NCI-H1694 (cell line): Measurements from ENCODE around the gene TSHZ1.
"Not testable (repeated sequence)": the region's sequence is repeated elsewhere in the genome, so short reads cannot be mapped to it uniquely, and the experiment has no call there.

ENCODE experiments used
- DNase-seq: peaks from one replicate; lab custom pipeline; 2025; lab: John Stamatoyannopoulos, UW

The TSHZ1 gene

DNA sequence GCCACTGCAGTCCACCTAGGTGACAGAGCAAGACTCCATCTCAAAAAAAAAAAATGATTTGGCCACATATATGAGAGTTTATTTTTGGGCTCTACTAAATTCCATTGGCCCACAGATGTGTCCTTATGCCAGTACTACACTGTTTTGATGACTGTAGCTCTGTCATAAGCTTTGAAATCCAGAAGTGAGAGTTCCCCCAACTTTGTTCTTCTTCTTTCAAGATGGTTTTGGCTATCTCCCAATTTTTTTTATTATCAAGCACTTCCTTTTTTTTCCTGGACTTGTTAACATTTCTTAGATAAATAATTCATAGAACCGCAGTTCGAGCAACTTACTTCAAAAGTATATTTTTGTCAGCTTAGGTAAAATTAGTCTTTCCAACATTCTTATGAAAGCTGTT is 96.9 kb downstream of the TSHZ1 start:
- DNase-seq: no peak

DNA sequence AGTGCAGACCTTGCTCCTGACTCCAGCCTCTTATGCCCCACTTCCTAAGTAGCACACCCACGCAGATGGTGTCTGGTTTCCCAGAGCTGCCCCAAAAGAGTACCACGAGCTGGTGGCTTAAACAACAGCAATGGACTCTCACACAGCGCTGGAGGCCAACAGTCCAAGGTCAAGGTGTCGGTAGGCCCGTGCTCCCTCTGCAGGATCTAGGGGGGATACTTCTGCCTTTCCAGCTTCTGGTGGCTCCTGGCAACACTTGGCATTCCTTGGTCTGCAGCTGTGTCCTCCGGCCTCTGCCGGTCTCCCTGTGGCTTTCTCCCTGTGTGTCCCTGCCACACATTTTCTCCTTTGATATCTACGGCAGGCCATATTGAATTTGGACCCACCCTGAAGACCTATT is 99.0 kb downstream of the TSHZ1 start:
- no peak for DNase-seq

DNA sequence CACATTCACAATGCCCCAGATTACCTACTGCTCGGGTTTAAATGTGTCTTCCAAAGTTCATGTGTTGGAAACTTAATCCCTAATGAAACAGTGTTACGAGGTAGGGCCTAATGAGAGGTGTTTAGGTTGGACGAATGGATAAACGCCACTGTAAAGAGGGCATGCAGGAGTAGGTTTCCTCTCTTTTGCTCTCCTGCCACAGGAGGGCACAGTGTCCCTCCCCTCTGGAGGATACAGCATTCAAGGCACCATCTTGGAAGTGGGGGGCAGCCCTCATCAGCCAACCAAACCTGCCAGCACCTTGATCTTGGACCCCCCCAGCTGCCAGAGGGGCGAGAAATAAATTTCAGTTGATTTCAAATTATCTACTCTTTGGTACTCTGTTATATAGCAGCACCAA is 103.5 kb downstream of the TSHZ1 start:
- no peak for DNase-seq

DNA sequence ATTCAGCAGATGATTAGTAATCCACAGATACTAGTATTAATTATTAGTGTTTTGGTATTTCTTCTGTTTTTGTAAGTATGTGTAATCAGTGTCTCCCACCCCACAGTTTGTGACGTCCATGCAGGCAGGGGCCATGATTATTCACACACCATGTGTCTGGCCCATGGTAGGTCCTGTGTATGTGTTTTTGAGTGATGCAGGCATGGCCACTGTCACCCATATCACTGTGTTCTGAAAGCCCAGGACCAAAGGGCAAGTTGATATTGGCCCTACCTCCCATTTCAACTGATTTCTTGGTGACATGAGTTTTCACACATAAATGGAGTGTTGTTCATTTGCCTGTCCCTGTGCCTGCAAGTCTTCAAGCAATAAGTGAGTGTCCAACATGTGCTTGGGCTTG is 104.0 kb downstream of the TSHZ1 start:
- no peak for DNase-seq

DNA sequence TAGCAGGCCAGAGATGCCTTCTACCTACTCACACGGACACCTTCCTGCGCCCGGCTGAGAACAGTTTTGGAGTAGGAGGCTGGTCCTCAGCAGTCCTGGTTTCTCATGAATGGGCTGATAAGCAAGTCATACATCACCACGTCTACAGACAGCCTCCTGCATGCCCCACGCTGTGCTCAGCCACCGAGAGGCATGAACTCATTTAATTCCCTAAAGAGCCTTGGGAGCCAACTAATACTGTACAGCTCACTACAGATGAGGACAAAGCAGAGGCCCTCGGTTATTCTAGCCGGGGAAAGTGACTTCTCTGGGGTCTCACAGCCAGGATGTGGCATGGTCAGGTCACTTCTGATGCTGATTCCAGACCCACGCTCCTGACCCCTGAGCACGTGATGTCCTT is 105.6 kb downstream of the TSHZ1 start:
- no peak for DNase-seq

DNA sequence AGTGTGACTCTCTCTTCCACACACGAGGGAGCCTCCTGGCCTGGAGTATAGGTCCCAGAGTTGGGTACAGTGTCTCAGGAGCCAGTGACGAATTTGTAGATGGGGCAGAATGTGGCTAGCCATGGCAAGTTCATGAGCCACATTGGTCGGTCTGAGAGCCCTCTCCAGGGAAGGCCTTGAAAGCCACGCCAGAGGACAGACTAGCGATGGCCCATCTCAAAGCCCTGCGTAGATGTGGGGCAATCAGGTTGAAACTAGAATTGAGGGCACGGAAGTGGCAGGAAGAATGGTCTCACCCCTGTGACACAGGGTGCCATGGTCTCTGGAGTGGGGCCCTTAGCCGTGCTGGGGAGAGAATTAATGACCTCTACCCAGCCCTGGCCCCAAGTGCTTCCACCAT is 106.2 kb downstream of the TSHZ1 start:
- no peak for DNase-seq

DNA sequence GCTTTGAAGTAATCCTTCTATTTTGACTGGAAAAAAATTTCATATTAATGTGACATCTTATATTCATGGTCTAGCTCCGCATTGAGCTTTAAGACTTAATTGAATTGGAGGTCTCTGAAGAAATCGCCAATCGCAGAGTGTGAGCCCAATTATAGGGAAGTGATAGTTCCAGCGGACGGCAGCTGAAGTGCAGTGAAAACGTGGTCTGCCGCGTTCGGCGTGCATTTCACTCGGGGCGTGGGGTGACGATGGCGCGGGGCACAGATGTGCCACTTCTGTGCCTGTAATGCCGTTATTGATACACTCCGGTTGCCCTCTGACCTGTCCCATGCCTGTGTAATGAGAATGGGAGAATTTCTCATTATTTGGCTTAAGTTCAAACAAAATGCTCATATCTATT is 106.7 kb downstream of the TSHZ1 start:
- DNase-seq: no peak

DNA sequence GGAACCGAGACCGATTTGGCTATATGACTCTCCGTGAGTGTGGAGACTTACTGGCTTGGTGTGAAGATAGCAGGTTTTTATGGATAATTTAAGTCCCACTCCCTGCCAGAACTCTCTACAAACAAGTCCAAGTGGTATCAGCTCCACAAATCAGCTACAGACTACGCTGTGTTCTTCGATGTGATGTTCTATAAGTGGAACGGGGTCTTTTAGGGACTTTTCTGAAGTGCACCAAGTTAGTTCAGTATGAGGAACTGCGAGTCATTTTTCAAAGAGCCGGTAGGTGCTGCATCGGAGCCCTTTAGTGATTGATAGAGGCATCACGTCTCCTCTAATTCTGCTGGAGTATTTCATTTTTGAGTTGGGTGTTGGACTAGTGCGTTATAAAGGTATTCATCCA is 107.1 kb downstream of the TSHZ1 start:
- DNase-seq: no peak

DNA sequence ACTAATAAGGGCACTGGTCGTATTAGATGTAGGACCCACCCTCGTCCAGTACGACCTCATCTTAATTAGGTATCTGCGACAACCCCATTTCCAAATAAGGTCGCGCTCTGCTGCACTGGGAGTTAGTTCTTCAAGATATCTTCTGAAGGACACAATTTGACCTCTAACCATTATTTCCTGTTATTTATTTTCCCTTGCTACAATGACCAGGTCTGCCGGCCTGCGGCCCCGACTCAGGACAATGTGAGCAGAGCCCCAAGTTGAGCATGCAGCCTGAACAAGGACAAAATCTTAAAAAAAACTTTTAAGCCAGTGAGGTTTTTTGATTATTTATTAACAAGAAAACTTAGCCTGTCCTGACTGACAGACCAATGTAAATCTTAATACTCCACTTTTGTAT is 109.3 kb downstream of the TSHZ1 start:
- DNase-seq: no peak

DNA sequence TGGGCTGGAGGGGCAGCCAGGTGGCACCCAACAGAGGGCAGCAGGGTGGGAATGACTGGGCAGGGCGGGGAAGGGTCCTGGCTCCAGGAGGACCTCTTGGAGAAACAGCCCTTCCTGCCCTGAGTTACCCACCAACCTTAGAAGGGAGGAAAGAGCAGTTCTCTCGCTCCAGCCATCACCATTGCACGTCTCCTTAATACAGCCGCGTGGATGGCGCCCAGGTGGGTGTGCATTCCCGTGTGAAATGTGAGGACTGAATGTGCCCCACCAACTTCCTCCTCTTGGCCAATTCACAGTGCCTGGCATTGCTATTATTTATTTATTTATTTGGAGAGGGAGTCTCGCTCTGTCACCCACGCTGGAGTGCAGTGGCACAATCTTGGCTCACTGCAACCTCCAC is 109.9 kb downstream of the TSHZ1 start:
- no peak for DNase-seq

DNA sequence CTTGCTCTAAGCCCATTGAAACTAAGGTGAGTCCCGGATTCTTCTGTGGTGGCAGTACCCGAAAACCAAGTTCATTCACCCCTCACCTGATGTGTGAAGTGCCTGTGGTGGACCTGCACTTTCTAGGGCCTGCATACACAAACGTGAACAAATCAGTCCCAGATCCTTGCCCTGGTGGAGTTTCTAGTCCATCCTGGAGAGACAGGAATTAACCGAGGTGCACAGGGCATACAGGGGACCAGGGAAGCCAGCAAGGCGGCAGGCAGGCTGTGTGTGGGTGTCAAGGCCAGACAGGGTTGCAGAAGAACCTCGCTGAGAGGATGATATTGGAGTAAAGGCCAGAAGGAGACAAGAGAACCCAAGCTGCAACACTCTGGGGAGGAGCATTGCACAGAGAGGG is 110.8 kb downstream of the TSHZ1 start:
- no peak for DNase-seq

DNA sequence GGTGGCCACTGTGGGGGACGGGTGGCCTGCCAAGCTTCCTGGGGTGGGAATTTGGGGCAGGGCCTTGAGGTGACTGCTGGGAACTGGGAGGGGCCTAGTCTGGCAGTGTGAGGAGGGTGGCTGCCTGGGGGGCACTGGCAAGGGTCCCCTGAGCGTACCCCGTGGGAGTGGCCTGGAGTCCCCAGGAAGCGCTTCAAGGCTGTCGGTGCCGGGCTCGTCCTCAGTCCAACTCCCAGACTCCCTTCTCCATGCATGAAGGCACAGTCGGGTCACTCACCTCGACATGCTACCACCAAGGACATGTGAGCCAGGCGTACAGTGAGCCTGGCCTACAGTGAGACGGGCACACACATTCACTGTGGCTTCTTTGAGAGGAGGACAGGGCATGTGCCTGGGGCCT is 111.6 kb downstream of the TSHZ1 start:
- DNase-seq: no peak

DNA sequence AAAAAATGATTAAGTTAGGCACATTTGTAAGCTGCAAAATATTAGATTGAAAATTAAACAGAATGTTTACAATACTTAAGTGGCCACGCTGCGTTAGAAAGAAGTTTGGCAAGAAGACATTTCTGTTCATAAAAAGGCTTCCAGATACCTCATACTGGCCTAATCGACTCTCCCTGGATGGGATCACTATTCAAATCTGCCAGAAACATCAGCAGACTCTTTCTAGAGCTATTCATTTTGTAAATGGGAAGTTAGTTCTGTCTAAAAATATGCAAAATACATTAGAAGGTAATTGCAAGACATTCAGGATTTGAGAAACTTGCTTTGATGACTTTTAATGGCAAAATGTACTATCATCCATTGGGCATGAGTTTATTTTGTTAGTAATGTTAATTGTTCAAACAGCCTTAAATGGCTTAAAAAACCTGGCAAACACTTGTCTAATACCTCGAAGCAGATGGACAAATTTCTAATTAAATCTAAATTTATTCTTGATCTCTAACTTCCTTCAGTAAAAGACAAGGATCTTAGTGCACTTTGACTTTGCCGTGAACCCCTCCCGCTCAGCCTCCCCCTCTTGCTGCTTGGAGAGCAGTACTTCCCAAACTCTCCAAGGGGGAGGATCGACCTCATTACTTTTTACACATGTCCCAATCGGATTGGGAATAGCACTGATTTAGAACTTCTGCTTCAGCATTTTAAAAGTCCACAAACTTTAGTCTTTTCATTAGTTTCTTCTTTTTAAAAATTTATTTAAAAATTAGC is 113.4 kb downstream of the TSHZ1 start:
- no peak for DNase-seq

DNA sequence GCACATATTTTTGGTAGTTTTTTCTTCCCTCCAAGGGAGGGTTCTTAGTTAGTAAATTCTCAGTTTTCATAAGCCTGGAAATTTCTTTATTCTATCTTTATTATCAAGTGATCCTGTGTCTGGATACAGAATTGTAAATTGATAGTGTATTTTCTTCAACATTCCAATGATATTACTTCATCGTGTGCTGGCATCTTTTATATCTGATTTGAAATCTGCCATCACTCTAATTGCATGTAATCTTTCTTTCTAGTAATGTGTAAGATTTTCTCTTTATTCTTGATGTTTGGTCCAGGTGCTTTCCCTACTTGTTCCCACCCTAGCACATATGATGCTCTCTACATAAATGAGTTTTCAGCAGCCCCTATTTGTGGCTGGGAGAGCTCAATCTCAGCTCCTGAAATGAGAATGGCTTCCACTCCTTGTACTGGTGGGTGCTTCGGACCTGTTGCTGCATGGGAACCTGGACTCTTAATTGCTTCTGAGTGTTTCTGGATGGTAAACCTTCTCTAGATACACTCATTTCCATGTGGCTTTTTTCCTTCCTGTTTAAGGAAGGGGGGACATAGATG is 114.2 kb downstream of the TSHZ1 start:
- DNase-seq: no peak

DNA sequence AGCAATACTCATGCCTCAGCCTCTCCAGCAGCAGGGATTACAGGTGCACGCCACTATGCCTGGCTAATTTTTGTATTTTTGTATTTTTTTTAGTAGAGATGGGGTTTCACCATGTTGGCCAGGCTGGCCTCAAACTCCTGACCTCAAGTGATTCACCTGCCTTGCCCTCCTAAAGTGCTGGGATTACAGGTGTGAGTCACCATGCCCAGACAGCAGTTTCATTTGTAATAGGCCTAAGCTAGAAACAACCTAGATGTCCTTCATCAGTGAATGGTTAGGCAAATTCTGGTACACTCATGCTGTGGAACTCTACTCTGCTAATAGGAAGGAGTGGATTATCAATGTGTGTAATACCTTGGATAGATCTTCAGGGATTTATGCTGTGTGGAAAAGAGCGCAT is 119.2 kb downstream of the TSHZ1 start:
- not testable (repeated sequence) for DNase-seq

DNA sequence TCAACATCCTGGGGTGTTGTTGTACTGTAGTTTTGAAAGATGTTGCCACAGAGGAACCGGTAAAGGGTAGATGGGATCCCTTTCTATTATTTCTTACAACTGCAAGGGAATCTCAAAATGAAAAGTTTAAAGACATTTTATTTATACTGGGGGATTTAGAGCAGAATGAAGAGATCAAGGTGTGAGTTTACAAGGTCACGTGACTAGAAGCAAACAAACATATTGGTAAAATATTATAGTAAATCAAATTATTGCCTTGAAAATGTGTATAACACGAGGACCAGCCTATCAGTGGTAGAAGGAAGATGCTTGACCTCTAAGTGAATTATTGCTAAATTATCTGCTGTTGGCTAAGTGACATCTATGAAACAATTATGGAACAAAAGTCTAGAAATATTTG is 119.7 kb downstream of the TSHZ1 start:
- DNase-seq: no peak

DNA sequence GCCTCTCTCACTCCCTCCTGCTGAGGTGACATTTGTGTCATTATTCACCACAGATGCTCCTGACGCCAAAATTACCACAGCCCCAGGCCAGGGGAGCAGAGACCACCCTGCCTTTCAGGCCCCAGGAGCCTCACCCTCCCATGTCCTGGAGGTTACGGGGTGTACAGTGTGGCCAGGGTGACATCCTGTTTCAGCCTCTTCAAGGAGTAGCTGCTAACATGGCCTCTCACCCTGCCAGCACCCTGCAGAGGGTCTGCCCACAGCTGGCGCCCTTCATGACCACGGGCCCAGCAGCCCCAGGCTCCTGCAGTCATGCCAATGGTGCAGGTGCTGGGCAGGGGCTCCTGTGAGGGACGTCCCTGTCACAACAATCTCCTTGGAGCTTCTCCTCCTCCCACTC is 124.3 kb downstream of the TSHZ1 start:
- DNase-seq: no peak

DNA sequence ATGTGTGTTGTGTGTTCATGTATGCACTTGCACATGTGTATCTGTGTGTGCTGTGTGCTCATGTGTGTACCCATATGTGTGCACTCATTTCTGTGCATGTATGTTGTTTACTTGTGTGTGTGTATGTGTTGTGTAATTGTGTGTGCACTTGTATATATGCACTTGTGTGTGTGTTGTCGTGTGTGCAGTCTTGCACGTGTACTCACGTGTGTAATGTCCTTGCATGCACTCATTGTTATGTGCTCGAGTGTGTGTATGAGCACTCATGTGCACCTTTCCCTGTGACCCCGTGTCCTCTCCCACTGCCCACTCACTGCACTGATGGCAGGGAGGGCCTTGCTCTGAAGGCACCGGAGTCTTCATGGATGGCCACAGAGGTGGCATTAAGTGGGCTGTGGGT is 124.9 kb downstream of the TSHZ1 start:
- DNase-seq: no peak

DNA sequence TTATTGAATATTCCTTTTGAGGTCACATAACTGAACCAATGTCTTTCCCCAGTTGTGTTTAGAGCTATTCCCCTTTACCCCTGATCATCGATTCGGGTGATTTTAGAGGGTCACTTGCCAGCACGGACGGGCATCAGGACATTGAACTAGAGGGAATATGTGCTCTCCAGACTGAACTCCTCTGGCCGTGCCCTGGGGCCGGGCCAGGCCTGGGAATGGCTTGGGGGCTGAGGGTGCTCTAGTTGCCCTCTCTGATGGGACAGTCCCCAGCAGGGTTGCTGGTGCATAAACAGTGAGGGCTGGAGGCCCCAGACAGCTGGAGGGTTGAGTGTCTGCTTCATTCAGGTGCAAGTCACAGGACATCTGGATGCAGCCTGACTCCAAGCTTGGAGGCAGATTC is 126.2 kb downstream of the TSHZ1 start:
- no peak for DNase-seq

DNA sequence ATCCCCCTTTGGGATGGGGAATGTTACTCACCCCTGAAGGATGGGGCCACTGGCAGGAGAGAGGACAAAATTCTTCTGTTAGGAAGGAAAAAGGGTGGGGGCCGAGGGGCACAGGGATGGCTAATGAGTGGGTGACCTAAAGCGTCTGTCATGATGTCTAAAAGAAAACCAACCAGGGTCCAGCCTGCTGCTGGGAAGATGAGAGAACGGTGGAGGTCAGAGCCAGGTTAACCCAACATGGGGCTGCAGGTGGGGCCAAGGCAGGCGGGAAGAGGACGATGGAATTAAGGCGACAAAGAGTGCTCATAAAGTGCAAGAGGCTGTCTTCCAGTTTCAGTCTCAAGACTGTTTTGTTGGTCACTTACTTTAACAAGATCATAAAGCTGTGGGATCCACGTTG is 126.8 kb downstream of the TSHZ1 start:
- no peak for DNase-seq

DNA sequence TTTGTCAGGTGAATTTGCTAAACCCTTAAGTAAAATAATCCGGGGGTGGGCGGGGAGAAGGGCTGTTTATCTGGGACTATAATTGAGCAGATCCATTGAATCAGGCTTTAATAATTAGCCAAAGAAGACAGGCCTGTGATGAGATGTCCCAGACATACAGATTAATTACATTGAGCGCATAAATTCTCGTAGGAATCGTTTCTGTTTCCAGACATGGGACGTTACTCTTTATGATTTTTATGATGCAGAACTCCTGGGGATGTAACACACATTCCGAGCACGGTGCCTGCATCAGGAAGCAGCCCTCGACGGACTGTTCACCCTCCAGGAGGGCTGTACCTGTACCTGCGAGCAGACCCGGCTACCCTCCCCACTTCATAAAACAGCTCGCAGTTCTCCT is 128.0 kb downstream of the TSHZ1 start:
- DNase-seq: no peak
